Keratinocyte (primary cell): Measurements from ENCODE around the gene EGFLAM. TPM values are rescaled to one million over a fixed set of nuclear protein-coding genes. Genes with fewer than 3 reads are reported as not detected.

Experiments
- DNase-seq: peaks from one replicate; pipeline ENCODE4 v3.0.0-alpha.2; 2011; ENCODE audit warnings: low read depth, missing footprints, low spot score
- FAIRE-seq: peaks from 2 replicates; lab custom pipeline; 2011; peaks lifted over from hg19 to GRCh38; lab: Jason Lieb, UNC
- H2AFZ ChIP-seq: 2 replicates; pipeline ENCODE4 v1.6.0; 2012; ENCODE audit warnings: low read length, control low read depth, inconsistent platforms; ENCODE audit not compliant: control insufficient read depth
- H3K27ac ChIP-seq: 2 replicates; pipeline ENCODE4 v1.5.1; 2011; ENCODE audit warnings: low read length; ENCODE audit not compliant: control insufficient read depth, insufficient read depth
- H3K27me3 ChIP-seq: 3 replicates; pipeline ENCODE4 v1.6.0; 2011; ENCODE audit warnings: low read length; ENCODE audit not compliant: control insufficient read depth, insufficient read depth; ENCODE audit errors: extremely low read depth
- H3K36me3 ChIP-seq, 2 experiments: 2 replicates in 1 of 2; 3 replicates in 1 of 2; pipeline ENCODE4 v1.5.1; 2011; ENCODE audit warnings: low read length in 2 of 2, mild to moderate bottlenecking in 1 of 2; ENCODE audit not compliant: control insufficient read depth in 2 of 2, insufficient read depth in 2 of 2; ENCODE audit errors: extremely low read depth in 1 of 2
- H3K4me1 ChIP-seq: 3 replicates; pipeline ENCODE4 v1.5.1; 2011; ENCODE audit warnings: low read length; ENCODE audit not compliant: control insufficient read depth, insufficient read depth; ENCODE audit errors: extremely low read depth
- H3K4me2 ChIP-seq: 3 replicates; pipeline ENCODE4 v1.6.0; 2011; ENCODE audit warnings: low read depth, low read length; ENCODE audit not compliant: control insufficient read depth, insufficient read depth; ENCODE audit errors: extremely low read depth
- H3K4me3 ChIP-seq, 3 experiments: fragments of 200-600 bp in 1 of 3; sonication (generic) in 1 of 3; 2 replicates in 2 of 3; 3 replicates in 1 of 3; pipeline ENCODE4 v1.5.1; 2011 to 2016; ENCODE audit warnings: low read length in 3 of 3, mild to moderate bottlenecking in 3 of 3, control low read depth in 2 of 3, inconsistent platforms in 1 of 3, low read depth in 1 of 3, mixed read lengths in 1 of 3, mixed run types in 1 of 3, moderate library complexity in 1 of 3; ENCODE audit not compliant: control insufficient read depth in 2 of 3, insufficient read depth in 2 of 3; ENCODE audit errors: extremely low read depth in 1 of 3
- H3K79me2 ChIP-seq: 2 replicates; pipeline ENCODE4 v1.6.0; 2012; ENCODE audit warnings: low read length; ENCODE audit not compliant: control insufficient read depth, insufficient read depth
- H3K9ac ChIP-seq: 3 replicates; pipeline ENCODE4 v1.6.0; 2011; ENCODE audit warnings: low read length; ENCODE audit not compliant: control insufficient read depth, insufficient read depth; ENCODE audit errors: extremely low read depth
- H3K9me1 ChIP-seq: 3 replicates; pipeline ENCODE4 v1.6.0; 2011; ENCODE audit warnings: low read length; ENCODE audit not compliant: control insufficient read depth, insufficient read depth; ENCODE audit errors: extremely low read depth
- H3K9me3 ChIP-seq: 2 replicates; pipeline ENCODE4 v1.5.1; 2012; ENCODE audit warnings: low read depth, low read length; ENCODE audit not compliant: control insufficient read depth
- H4K20me1 ChIP-seq: 3 replicates; pipeline ENCODE4 v1.6.0; 2011; ENCODE audit warnings: low read length; ENCODE audit not compliant: control insufficient read depth, insufficient read depth; ENCODE audit errors: extremely low read depth
- CTCF ChIP-seq, 3 experiments: IDR thresholded peaks in 1 of 3; conservative IDR thresholded peaks in 1 of 3; optimal IDR thresholded peaks in 1 of 3; 2 replicates in 2 of 3; 3 replicates in 1 of 3; pipeline versions ENCODE3 to v1.5.1; 2011; ENCODE audit warnings: low read length in 3 of 3, mild to moderate bottlenecking in 3 of 3, moderate library complexity in 2 of 3, control low read depth in 1 of 3, inconsistent platforms in 1 of 3; ENCODE audit not compliant: insufficient read depth in 2 of 3; ENCODE audit errors: extremely low read depth in 1 of 3
- EZH2 ChIP-seq: IDR thresholded peaks from one replicate; pipeline ENCODE4 v1.6.1; 2012; ENCODE audit warnings: inconsistent platforms, mild to moderate bottlenecking, low read length, moderate library complexity
- dilution Hi-C: fragments of 300-500 bp; cut with MboI; formaldehyde crosslinking; loops from one replicate; pipeline ENCODE4 v1.7.0; 2020; ENCODE audit warnings: low sequenced_read_pairs; ENCODE audit not compliant: extremely low pct_ligation_motif_present
- polyA plus RNA-seq, 5 experiments: library from polyadenylated mRNA; depleted of rRNA in 3 of 5; stranded (reverse) in 3 of 5; stranded (forward) in 1 of 5; unstranded in 1 of 5; fragments of >200 nt; gene quantifications; 1 replicate in 1 of 5; 2 replicates in 3 of 5; 3 replicates in 1 of 5; pipeline versions ENCODE4 v1.2.1 to v1.2.3, GENCODE V29; 2011 to 2012; ENCODE audit warnings: missing spikeins in 2 of 5, low read depth in 1 of 5, low replicate concordance in 1 of 5

The EGFLAM gene
- polyA plus RNA-seq, 1 donor (not counting 4 experiments of a cell fraction or from before 2014, with no cell fraction given): not detected

- Histone ChIP-seq H3K9me1 (no peaks in the 10 kb centered on the region), H3K4me3 (no peak overlapping the region), H3K27me3 (no peaks in the 10 kb centered on the region), H4K20me1 (no peaks in the 10 kb centered on the region), H2AFZ (no peak overlapping the region), H3K9ac (no peak overlapping the region), H3K36me3 (no peaks in the 10 kb centered on the region), H3K9me3 (no peaks in the 10 kb centered on the region), H3K4me2 (no peak overlapping the region), H3K4me1 (no peaks in the 10 kb centered on the region), H3K79me2 (no peaks in the 10 kb centered on the region), H3K27ac (no peak overlapping the region)
- TF ChIP-seq CTCF (optimal IDR thresholded peaks at IDR 0.05 in 1 of 3, IDR thresholded peaks at IDR 0.05 in 1 of 3, conservative IDR thresholded peaks at IDR 0.05 in 1 of 3; ENCODE audit: extremely low read depth in 1 of 3, insufficient read depth in 2 of 3, low read length in 3 of 3) (no peak), EZH2 (no peak)
- FAIRE-seq (no peak), DNase-seq (no peak)
- dilution Hi-C loops: no loop called here
Measured at GRCh38 chr5:38297830-38298608, 39.7 kb downstream of the EGFLAM start.

GRCh38 chr5:38299585-38299984 lies 41.2 kb downstream of the EGFLAM start:
- Histone ChIP-seq H3K9me3 (no peaks in the 10 kb centered on the region), H3K4me2 (no peak overlapping the region), H3K9ac (no peak overlapping the region), H3K27me3 (no peaks in the 10 kb centered on the region), H3K4me3 (no peak overlapping the region), H3K4me1 (no peaks in the 10 kb centered on the region), H3K36me3 (no peaks in the 10 kb centered on the region), H3K27ac (no peak overlapping the region), H3K9me1 (no peaks in the 10 kb centered on the region), H3K79me2 (no peaks in the 10 kb centered on the region), H2AFZ (no peak overlapping the region), H4K20me1 (no peaks in the 10 kb centered on the region)
- DNase-seq: no peak
- TF ChIP-seq CTCF (optimal IDR thresholded peaks at IDR 0.05 in 1 of 3, IDR thresholded peaks at IDR 0.05 in 1 of 3, conservative IDR thresholded peaks at IDR 0.05 in 1 of 3; ENCODE audit: extremely low read depth in 1 of 3, insufficient read depth in 2 of 3, low read length in 3 of 3) (no peak), EZH2 (no peak)
- no peak for FAIRE-seq
- dilution Hi-C loops: no loop called here
